CD1c-positive myeloid dendritic cell (primary cell): ENCODE measurements around the gene KIF20B.
A peak's percentile ranks its signal among the peaks of the same experiment; 100 is the strongest.

ENCODE experiments used
- DNase-seq: peaks from one replicate; pipeline ENCODE4 v3.0.0-alpha.2; 2016; ENCODE audit errors: extremely low spot score

KIF20B gene, protein sequence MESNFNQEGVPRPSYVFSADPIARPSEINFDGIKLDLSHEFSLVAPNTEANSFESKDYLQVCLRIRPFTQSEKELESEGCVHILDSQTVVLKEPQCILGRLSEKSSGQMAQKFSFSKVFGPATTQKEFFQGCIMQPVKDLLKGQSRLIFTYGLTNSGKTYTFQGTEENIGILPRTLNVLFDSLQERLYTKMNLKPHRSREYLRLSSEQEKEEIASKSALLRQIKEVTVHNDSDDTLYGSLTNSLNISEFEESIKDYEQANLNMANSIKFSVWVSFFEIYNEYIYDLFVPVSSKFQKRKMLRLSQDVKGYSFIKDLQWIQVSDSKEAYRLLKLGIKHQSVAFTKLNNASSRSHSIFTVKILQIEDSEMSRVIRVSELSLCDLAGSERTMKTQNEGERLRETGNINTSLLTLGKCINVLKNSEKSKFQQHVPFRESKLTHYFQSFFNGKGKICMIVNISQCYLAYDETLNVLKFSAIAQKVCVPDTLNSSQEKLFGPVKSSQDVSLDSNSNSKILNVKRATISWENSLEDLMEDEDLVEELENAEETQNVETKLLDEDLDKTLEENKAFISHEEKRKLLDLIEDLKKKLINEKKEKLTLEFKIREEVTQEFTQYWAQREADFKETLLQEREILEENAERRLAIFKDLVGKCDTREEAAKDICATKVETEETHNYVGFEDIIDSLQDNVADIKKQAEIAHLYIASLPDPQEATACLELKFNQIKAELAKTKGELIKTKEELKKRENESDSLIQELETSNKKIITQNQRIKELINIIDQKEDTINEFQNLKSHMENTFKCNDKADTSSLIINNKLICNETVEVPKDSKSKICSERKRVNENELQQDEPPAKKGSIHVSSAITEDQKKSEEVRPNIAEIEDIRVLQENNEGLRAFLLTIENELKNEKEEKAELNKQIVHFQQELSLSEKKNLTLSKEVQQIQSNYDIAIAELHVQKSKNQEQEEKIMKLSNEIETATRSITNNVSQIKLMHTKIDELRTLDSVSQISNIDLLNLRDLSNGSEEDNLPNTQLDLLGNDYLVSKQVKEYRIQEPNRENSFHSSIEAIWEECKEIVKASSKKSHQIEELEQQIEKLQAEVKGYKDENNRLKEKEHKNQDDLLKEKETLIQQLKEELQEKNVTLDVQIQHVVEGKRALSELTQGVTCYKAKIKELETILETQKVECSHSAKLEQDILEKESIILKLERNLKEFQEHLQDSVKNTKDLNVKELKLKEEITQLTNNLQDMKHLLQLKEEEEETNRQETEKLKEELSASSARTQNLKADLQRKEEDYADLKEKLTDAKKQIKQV (N-terminal part only)

DNA sequence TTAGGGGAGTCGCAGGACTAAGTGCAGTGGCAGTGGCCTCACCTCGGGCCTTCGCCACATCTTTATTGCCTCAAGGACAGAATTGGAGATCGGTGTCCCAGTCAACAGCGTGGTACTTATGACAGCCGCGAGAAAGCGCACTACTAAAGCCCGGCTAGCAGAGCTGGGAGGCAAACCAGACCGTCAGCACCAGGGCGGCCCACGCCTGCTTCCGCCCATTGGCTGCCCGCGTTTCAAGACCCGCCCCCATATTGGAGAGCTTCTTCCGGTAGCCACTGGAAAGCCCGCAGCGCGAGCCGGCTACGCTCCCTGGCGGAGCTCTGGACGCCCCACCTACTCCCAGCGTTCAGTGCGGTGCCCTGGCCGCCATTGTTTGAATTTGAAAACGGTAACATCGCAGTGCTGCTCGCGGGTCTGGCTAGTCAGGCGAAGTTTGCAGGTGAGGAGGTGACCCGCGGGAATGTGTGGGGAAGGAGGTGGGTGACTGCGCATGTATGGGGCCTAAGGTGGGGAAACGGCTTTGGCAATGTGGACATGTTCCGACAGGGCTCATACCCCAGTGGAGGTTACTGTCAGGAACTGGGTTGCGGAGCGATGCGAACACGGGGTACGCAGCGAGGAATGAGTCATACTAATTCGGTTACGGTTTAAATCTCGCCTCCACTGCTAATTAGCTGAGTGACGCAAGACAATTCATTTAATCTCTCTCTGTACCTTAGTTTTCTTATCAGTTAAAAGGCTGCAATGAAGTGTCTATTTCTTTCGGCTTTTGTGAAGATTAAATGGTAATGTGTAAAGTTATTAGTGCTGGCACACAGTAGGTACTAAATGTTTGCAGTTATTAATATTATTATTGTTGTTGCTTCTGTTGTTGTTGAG is at the start of gene KIF20B:
KIF20B (plus strand) TSS at position 349 of the 879 bp plus-strand sequence. CDS start 3,705 bp downstream, outside the sequence.
- peak; percentile 98 for DNase-seq

DNA sequence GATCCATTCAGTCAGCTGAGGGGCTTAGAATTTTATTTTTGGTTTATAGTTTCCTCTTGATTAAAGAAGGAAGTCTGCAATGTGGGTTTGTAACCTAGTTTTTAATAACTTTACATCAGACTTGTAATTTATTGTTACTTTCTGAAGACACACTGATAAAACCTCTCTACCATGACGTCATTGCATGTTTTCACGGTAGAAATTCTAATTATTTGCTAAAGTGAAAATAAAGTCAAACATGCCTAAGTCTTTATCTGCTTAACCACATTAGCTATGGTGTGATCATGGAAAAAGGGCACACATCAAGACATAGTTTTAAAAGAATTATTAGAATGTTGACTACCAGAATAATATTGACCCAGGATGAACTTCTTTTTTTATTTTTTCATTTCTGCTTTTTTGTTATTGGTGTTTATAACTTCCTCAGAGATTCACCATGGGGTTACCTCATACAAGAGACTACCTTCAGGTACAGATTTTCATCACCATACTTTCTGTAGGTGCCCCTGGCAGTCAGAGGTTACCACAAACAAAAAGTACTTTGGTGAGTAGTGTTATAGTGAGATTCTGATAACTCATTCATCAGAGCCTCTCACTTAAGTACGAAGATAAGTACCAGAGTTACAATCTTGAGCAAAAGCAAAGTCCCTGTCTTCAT is 49.3 kb upstream of the KIF20B start:
- peak; percentile 41 for DNase-seq

DNA sequence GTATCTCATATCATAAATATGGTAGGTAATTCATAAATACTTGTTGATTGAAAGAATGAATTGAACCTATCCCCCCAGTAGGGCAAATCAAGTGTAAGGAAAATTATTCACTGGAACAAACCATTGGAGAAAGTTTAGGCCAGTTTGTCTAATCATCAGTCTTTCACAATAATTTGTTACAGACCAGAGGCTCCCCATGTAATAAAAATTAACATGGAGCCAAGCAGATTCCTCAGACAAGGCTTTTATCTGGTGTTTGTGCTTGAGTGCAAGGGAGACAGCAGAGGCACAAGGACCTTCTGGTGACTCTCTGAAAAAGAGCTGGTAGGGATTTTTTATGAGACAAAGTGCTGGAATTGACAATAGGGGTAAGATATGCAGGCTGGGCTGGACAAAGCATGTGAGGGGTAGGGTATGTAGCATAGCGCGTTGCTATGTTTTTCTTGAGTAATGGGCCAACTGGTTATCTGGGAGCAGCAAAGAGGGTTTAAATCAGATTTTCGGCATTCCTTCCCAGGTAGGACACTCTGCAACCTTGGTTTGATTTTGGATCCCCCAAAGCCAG is 48.5 kb upstream of the KIF20B start:
- DNase-seq: no peak

DNA sequence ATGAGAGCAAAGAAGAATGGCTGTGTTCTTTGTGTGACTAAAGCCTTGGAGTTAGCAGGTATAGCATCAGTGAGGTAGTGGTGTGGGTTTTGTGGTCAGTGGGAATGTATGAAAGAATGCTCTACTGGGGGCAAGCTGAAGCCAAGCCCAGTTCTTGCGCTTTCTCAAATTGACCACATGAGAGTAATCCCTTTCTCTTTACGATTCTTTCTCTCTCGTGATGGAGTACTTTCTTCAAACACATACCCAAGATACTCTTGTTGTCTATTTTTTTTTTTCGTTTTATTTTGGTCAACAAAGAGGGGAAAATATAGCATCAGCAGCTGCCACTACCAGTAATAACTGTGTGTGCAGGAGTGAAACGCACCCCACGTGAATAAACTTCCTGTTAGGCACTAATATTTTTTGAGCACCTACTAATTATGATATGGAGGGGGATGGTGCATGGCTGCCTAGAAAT is 48.0 kb upstream of the KIF20B start:
- DNase-seq: no peak

DNA sequence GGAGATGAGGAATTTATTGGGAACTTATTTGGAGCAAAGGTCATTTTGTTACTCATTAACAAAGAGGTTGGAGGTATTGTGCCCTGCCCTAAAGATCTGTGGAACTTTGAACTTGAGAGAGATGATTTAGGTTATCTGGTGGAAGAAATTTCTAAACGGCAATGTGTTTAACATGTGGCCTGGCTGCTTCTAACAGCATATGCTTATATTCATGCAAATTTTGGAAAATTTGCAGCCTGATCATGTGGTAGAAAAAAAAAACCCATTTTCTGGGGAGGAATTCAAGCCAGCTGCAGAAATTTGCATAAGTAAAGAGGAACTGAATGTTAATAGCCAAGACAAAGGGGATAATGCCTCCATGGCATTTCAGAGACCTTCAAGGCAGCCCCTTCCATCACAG is 45.7 kb upstream of the KIF20B start:
- DNase-seq: no peak

DNA sequence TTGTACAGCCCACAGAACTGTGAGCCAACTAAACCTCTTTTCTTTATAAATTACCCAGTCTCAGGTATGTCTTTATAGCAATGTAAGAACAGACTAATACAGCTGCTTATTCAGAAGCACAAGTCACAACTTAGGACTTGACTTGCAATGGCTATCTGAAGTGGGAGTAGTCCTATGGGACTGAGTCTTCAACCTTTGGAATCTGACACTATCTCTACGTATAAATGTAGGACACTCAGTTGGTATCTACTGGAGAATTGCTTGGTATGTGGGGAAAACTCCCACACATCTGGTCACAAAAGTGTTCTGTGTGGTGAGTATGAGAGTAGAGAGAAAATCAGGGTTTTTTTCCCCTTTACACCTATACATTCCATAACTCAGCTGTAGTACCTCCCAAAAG is 44.1 kb upstream of the KIF20B start:
- no peak for DNase-seq

DNA sequence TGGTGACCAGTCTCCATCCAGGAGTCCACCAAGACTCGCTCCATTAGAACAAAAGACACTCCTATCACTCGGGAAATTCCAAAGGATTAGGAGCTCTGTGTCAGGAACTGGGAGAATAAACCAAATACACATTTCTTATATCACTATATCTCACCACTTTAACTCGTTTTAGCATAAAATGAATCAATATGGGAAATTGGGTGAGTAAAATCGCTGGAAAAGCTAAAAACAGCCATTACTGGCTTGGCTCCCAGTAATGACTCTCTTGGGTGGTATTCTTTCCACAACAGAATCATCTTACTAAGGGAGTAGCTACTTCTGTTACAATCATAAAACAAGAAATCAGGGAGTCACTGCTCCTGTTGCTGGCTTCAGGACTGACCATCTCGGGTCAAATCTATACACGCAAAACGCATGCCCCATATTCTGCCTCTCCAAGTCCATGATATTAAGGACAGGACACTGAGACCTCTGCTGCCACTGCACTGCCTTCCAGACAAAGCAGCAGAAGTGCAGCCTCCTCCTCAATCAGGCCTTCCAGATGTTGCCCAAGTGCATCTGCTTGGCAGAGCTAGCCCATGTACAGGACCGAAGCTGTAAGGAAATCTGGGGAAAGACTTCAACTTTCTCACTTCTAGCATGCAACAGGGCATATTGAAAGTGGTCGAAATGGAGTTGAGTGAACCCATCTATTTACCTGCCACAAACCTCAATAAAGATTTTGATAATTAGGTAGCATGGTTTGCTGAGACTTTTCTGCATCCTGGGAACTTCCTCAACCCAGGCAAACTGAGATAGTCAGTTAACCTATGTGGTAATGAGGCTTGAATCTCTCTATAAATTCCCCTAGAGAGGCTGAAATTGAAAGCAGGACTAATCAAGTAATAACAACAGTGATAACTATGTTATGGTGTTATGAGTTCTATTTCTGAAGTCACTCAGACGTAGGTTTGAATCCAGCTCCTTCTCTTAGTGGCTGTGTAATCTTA is 42.0 kb upstream of the KIF20B start:
- no peak for DNase-seq

DNA sequence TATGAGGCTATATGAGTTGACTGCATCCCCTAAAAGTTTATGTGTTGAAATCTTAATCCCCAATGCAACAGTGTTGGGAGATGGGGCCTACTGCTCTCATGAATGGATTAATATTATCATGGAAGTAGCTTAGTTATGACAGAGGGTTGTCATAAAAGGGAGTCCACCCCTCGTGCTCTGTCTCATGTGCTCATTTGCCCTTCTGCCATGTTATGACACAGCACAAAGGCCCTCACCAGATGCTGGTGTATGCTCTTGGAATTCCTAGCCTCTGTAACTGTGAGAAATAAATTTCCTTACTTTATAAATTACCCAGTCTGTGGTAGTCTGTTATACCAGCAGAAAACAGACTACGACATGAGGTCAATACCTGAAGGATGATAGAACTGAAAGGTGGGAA is 38.8 kb upstream of the KIF20B start:
- no peak for DNase-seq

DNA sequence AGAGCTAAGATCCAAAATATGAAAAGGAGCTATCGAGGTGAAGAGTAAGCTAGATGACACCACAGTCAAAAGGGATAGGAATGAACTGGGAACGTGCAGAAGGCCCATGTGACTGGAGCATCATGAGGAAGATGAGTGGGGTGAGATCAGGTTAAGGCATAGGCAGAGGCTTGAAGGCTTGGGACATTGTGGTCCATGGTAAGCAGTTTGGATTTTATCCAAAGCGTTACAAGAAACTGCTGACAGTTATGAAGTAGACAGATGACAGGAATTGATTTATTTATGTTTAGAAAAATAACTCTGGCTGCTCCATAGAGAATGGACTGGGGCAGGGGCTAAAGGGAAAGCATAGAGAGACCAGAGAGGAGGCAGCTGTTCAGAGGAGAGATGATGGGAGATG is 38.2 kb upstream of the KIF20B start:
- DNase-seq: no peak

DNA sequence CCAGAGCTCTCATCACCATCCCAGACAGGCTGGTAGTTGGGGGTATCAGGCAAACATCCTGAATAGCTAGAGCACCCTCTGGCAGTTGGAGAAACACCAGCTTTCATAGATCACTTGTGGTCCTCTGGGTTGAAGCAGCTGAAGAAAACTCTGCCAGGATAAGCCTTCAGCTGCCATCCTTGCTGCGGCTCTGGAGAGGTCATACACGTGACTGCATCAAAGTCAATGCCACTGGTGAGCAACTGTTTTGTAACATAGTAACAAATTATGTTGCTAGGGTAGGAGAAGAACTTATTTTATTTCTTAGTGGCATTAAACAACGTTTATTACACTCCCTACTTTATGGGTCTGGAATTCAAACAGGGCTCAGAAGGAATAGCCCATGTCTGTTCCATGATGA is 37.2 kb upstream of the KIF20B start:
- no peak for DNase-seq

DNA sequence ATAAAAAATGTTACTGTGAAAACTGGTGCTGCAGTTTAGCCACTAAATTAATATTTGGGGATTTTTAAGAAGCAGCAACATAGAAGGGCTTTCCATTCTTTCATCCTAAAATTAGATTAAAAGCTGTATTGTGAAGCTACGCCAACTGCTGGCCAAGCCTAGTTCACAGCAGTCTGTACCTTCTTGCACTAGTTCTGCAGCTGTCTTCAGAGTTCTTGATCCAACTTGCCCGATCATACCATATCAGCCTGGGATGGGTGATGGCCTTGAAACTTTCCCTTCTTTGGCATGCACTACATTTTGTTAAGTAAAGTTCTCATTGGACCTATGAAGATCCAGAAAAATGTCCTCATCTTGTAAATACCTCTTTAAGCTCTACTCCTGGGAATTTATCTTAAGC is 36.1 kb upstream of the KIF20B start:
- DNase-seq: no peak

DNA sequence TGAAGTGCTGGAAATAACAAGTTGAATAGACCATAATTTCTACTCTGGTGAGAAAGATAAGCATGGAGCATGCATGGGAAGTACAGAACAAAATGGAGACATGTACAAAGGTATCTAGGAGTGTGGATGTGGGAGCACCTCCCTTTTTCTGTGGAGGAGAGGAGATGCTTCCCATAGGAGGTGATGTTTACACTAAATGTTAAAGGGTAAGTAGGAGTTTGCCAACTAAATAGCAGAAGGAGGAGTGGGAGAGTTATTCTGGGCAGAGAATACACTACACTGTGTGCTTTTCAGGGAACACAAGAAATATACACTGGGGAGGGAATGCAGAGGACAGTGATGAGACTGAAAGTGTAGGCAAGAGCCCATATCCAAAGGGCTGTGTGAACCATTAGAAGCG is 35.3 kb upstream of the KIF20B start:
- no peak for DNase-seq

DNA sequence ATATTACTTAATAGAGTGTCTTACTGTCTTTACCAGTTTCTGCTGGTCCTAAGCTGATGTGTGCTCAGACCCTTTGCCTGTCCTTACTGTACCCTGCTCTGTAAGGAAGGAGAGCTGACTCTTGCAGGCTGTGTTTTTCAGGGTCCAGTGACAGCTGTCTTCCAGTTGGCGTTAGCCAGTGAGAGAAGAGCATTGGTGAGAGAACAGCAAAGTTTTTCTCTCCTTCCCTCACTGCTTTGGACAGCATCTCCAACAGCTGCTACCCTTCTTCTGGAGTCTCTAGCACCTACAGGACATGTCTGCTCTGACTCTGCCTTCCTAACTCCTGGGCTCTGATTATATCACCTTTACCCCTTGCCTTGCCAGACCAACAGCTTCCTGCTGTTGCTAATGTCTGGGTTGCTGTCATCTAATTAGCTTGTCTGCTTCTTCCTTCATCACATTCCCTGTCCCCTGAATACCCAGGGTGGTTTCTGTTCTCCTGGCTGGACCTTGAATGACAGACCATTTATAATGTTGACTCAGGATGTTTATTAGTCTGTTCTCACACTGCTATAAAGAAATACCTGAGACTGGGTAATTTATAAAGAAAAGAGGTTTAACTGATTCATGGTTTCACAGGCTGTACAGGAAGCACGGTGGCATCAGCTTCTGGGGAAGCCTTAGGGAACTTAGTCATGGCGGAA is 32.9 kb upstream of the KIF20B start:
- DNase-seq: peak; percentile 20

DNA sequence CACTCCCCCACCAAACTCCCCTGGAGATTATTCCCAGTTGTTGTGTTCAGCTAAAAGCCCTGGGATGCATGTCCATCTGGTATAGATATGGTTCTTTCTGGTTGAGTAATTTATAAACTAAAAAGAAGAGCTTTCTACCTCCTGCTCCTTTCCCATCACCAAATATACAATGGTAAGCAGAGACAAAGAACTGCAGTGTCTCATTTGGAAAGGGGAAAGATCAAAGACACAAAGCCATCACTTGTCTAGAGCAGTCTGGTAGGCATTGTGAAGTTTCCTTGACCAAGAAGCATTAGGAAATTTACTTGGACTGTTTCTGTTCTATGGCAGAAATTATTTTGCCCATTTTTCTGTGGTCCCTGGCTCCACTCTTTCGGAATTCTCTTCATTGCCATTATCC is 31.4 kb upstream of the KIF20B start:
- no peak for DNase-seq

DNA sequence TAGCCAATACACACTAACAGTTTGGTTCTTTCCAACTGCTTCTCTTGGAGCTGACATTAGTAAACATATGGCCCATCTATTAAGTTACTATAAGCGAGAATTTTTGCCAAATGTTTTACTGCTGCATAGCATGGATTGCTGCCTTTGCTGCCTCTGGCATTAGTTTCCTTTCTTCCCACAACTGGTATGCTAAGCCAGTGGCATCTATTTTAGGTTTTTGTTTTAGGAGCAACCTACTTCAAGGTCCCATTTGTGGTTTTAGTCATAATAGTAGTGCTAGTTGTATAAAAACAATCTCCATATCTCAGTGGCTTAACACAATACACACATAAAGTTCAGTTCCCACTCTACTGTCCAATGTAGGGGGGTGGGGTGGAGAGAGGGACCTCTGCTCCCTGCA is 30.5 kb upstream of the KIF20B start:
- DNase-seq: no peak

DNA sequence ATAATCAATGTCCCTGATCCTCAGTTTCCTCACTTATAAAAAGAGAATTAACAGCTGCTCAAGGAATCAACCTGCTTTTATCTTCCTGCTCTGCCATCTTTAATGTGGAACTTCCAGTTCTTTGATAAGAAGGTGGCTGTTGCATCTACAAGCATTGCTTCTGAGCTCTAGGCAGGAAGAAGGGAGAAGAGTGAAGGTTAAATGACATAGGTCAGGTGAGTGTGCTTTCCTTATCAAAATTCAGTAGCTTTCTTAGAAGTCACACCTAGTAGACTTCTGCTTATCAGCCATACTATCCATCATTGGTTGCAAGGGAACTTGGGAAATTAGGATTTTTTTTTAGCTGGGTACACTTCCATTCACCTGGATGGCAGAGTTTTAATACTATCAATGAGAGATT is 24.0 kb upstream of the KIF20B start:
- no peak for DNase-seq

DNA sequence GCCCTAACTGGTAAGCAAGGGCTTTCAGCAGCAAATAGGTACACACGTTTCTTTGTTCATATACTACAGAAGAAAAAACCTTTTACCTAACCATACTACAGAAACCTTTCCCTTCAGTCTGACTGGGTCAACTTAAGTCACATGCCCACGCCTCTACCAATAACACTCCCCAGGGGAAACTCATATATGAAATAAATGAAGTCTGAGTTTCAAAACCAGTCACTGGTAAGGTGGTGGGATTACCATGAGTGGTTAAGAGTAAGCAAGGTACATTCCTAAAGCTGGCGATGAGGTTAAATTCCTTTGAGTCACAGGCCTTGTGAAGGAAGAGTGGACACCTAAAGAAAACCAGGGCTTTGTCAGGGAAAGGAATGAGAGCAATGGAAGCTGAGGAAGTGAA is 21.4 kb upstream of the KIF20B start:
- DNase-seq: no peak

DNA sequence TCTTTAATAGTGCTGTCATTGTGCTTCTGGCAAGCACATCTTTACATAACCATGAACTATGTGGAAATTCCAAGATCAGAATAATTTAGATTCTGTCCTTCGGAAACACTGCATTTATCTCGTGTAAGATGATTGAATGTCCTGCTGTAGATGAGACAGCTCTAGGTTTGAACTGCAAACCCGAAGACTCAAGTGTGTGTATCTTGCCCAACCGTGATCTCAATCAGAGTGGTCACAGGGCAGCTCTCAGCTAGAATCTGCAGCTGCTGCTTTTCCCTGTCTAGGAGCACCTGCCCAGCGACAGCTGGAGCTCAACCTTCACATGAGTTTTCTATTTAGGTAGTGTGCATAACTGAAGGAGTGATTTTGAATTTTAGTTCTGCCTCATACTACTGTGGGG is 17.5 kb upstream of the KIF20B start:
- DNase-seq: no peak
